D721Med (cell line): ENCODE data around the gene CDK14.

Experiments used
- DNase-seq: peaks from one replicate; pipeline ENCODE4 v3.0.0; 2011; ENCODE audit warnings: low spot score; ENCODE audit not compliant: insufficient read length
- FAIRE-seq: peaks from 2 replicates; lab custom pipeline; 2011; peaks lifted over from hg19 to GRCh38; lab: Jason Lieb, UNC
- CTCF ChIP-seq: IDR thresholded peaks from 2 replicates; pipeline ENCODE4 v1.5.1; 2012; ENCODE audit warnings: mild to moderate bottlenecking, control low read depth; ENCODE audit not compliant: insufficient read depth; ENCODE audit errors: missing control alignments

Gene CDK14

GRCh38 chr7:90951986-90952954 lies 356.1 kb downstream of the CDK14 start:
- no peak for TF ChIP-seq CTCF
- FAIRE-seq (peak; percentile 61), DNase-seq (no peak)

GRCh38 chr7:90955641-90956207 lies 359.6 kb downstream of the CDK14 start:
- DNase-seq, result no peak
- TF ChIP-seq CTCF, result no peak
- FAIRE-seq, result peak; percentile 99

GRCh38 chr7:90957883-90958282 lies 361.8 kb downstream of the CDK14 start:
- FAIRE-seq (no peak), DNase-seq (no peak)
- TF ChIP-seq CTCF, result no peak

- FAIRE-seq (no peak), DNase-seq (no peak)
- no peak for TF ChIP-seq CTCF
Measured at GRCh38 chr7:90958647-90959046, 362.5 kb downstream of the CDK14 start.

GRCh38 chr7:90961037-90961725 lies 365.1 kb downstream of the CDK14 start:
- no peak for TF ChIP-seq CTCF
- no peak for DNase-seq
- peak; percentile 44 for FAIRE-seq

GRCh38 chr7:90965211-90965610 lies 369.1 kb downstream of the CDK14 start:
- FAIRE-seq (peak; percentile 41), DNase-seq (no peak)
- TF ChIP-seq CTCF, result no peak

GRCh38 chr7:90966346-90966745 lies 370.2 kb downstream of the CDK14 start:
- no peak for TF ChIP-seq CTCF
- FAIRE-seq, result no peak

More at GRCh38 chr7:90966346-90966745, 370.2 kb downstream of the CDK14 start:
- DNase-seq, result no peak
